SK-N-MC (cell line): ENCODE measurements around the gene RPIA.
A peak's percentile ranks its signal among the peaks of the same experiment; 100 is the strongest.
"Not testable (repeated sequence)": the region's sequence is repeated elsewhere in the genome, so short reads cannot be mapped to it uniquely, and the experiment has no call there.

Source experiments
- DNase-seq: peaks from one replicate; pipeline ENCODE4 v3.0.0-alpha.2; 2011; ENCODE audit warnings: low read depth, low spot score
- H3K27ac ChIP-seq: fragments of 200-600 bp; sonication (generic); 2 replicates; pipeline ENCODE4 v1.5.1; 2016; ENCODE audit warnings: mixed run types
- H3K36me3 ChIP-seq: fragments of 200-600 bp; sonication (generic); 2 replicates; pipeline ENCODE4 v1.6.1; 2017; ENCODE audit warnings: antibody characterized with exemption, low read length, mixed read lengths; ENCODE audit not compliant: insufficient read depth
- H3K4me3 ChIP-seq: fragments of 200-600 bp; sonication (generic); 2 replicates; pipeline ENCODE4 v1.5.1; 2016
- H3K9ac ChIP-seq: fragments of 200-600 bp; sonication (generic); 2 replicates; pipeline ENCODE4 v1.8.0; 2017; ENCODE audit warnings: mixed run types, mixed read lengths; ENCODE audit not compliant: insufficient read length
- H3K9me3 ChIP-seq: fragments of 200-600 bp; sonication (generic); 2 replicates; pipeline ENCODE4 v1.6.1; 2017; ENCODE audit warnings: low read depth, mild to moderate bottlenecking, antibody characterized with exemption, low read length, moderate library complexity, mixed read lengths
- EZH2 ChIP-seq: fragments of 200-600 bp; sonication (generic); IDR thresholded peaks from one replicate; pipeline ENCODE4 v1.6.1; 2017; ENCODE audit warnings: antibody characterized with exemption
- FOXP2 ChIP-seq: optimal IDR thresholded peaks from 2 replicates; pipeline ENCODE3; 2011; ENCODE audit warnings: mild to moderate bottlenecking, moderate library complexity; ENCODE audit not compliant: insufficient read depth; ENCODE audit errors: extremely low read length, control extremely low read depth
- POLR2AphosphoS5 ChIP-seq: IDR thresholded peaks from 2 replicates; pipeline ENCODE4 v1.6.1; 2012; ENCODE audit warnings: mild to moderate bottlenecking, low read depth, low read length, borderline replicate concordance

Gene RPIA

DNA sequence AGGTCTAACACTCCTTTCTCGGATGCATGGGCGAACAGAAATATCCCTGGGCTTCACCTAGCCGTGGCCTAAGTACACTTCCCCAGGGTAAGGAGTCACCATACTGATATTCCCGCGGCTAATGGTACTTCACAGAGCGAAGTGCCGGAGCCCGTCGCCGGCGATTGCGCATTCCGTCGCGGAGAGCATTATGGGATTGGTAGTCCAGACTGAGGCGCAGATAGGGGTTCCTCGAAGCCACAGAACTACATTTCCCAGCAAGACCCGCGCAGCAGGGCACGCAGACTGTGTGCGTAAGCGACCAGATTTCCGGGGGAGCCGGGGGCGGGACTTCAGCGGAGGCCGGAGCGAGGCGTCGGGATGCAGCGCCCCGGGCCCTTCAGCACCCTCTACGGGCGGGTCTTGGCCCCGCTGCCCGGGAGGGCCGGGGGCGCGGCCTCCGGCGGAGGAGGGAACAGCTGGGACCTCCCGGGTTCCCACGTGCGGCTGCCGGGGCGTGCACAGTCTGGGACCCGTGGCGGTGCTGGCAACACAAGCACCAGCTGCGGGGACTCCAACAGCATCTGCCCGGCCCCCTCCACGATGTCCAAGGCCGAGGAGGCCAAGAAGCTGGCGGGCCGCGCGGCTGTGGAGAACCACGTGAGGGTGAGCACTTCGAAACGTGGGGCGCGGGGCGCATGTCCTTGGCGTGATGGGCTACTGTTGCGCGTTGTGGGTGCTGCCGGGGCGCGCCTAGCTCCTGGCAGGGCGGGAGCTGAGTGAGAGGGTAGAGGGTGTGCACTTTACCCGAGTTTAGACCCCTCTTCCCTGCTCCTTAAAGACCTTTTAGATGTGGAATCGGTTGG is at the start of gene RPIA:
TSS of gene RPIA (plus strand) at position 335 of the 845 bp plus-strand sequence. CDS start at position 361, 26 bp downstream.
- TF ChIP-seq EZH2 (no peak), FOXP2 (no peak), POLR2AphosphoS5 (peak; percentile 90)
- H3K9ac ChIP-seq = peak within 1 kb of the TSS; percentile 86
- H3K27ac ChIP-seq = no peak within 1 kb of the TSS
- H3K4me3 ChIP-seq = peak within 1 kb of the TSS; percentile 98
- H3K9me3 ChIP-seq = no peaks in the 10 kb centered on the region
- peak; percentile 88 for DNase-seq
- no peaks in the 10 kb centered on the region for H3K36me3 ChIP-seq

GRCh38 chr2:88642278-88642677 is 49.2 kb upstream of the RPIA start:
- H3K4me3 ChIP-seq = no peak overlapping the region
- no peak for DNase-seq
- H3K36me3 ChIP-seq = no peaks in the 10 kb centered on the region
- no peaks in the 10 kb centered on the region for H3K9me3 ChIP-seq
- no peak overlapping the region for H3K27ac ChIP-seq
- no peak for TF ChIP-seq POLR2AphosphoS5
- no peak overlapping the region for H3K9ac ChIP-seq

GRCh38 chr2:88645291-88645882 is 46.1 kb upstream of the RPIA start:
- not testable (repeated sequence) for H3K9me3 ChIP-seq, H3K4me3 ChIP-seq, DNase-seq, H3K9ac ChIP-seq, H3K36me3 ChIP-seq, H3K27ac ChIP-seq

DNA sequence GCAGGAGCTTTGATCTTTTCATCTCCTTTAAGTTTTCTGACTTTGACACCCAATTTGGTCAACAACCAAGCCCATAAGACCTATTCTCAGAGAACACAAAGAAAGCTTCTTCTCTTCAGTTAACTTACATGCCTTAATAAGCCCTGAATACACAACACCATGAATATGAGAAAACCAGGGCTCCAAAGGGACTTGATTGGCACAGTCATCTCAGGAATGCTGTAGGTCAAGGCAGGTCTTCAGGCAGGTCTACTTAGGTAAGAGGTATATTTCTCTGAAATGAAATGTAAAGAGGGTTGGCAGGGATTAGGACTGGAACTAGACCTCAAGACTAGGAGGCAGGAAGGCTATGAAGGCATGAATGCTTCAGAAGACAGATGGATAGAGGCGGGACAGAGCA is 39.8 kb upstream of the RPIA start:
- H3K4me3 ChIP-seq = no peak overlapping the region
- no peak for DNase-seq
- no peak overlapping the region for H3K9ac ChIP-seq
- no peak overlapping the region for H3K27ac ChIP-seq
- H3K36me3 ChIP-seq = no peaks in the 10 kb centered on the region
- TF ChIP-seq EZH2 (no peak), FOXP2 (no peak), POLR2AphosphoS5 (no peak)
- no peaks in the 10 kb centered on the region for H3K9me3 ChIP-seq

DNA sequence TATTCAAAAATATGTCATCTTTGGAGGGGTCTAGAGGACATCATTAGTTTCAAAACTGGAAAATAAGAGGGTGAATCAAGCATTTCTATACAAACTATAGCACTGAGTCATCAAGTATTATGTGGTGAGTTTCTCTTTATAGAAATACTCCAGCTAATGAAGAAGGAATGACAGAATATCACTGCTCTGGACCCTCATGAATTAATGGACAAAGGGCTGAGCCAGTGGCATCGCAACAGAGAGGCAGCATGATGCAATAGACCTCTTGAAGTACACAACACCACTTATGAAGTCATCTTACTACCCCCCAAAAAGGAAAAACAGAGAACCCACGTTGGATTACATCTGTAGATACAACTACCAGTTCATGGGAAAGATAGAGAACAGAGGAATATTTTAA is 36.8 kb upstream of the RPIA start:
- Histone ChIP-seq H3K36me3 (no peaks in the 10 kb centered on the region), H3K27ac (no peak overlapping the region), H3K9ac (no peak overlapping the region), H3K4me3 (no peak overlapping the region), H3K9me3 (no peaks in the 10 kb centered on the region)
- TF ChIP-seq FOXP2 (no peak), POLR2AphosphoS5 (no peak), EZH2 (no peak)
- DNase-seq = no peak

GRCh38 chr2:88656690-88657089 is 34.8 kb upstream of the RPIA start:
- Histone ChIP-seq H3K27ac (no peak overlapping the region), H3K9me3 (no peaks in the 10 kb centered on the region), H3K9ac (no peak overlapping the region), H3K4me3 (no peak overlapping the region), H3K36me3 (no peaks in the 10 kb centered on the region)
- DNase-seq = no peak
- TF ChIP-seq EZH2 = no peak
- TF ChIP-seq FOXP2 = no peak
- TF ChIP-seq POLR2AphosphoS5 = no peak

- no peaks in the 10 kb centered on the region for H3K36me3 ChIP-seq
- no peak overlapping the region for H3K27ac ChIP-seq
- no peak overlapping the region for H3K4me3 ChIP-seq
- TF ChIP-seq FOXP2 (no peak), POLR2AphosphoS5 (no peak), EZH2 (no peak)
- no peak for DNase-seq
- no peaks in the 10 kb centered on the region for H3K9me3 ChIP-seq
- H3K9ac ChIP-seq = no peak overlapping the region
These were observed 34.3 kb upstream of the RPIA start for GRCh38 chr2:88657131-88657530.

DNA sequence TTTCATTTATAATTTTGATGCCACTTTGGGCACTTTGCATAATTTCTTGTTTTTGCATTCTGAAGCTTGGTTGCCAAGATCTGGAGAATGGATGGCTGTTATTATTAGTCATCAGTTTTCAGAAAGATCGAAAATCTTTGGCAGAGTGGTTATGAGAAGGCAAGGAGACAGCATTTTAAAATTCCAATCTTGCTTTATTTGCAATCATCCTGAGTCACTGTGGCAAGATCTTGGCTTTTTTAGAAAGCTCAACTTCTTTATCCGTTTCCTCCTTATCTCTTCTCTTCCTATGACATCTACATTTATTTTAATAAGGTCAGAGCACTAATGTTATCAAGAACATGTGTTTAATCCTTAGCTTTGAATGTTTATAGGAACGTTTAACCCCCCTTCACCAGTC is 33.1 kb upstream of the RPIA start:
- H3K27ac ChIP-seq = no peak overlapping the region
- TF ChIP-seq FOXP2 = no peak
- no peak for TF ChIP-seq EZH2
- no peak for TF ChIP-seq POLR2AphosphoS5
- H3K36me3 ChIP-seq = no peaks in the 10 kb centered on the region
- H3K4me3 ChIP-seq = no peak overlapping the region
- H3K9ac ChIP-seq = no peak overlapping the region
- no peak for DNase-seq
- H3K9me3 ChIP-seq = no peaks in the 10 kb centered on the region

GRCh38 chr2:88658881-88659537 is 32.5 kb upstream of the RPIA start:
- TF ChIP-seq EZH2 (no peak), POLR2AphosphoS5 (no peak), FOXP2 (no peak)
- Histone ChIP-seq H3K9ac (no peak overlapping the region), H3K27ac (no peak overlapping the region), H3K4me3 (no peak overlapping the region), H3K36me3 (no peaks in the 10 kb centered on the region), H3K9me3 (no peaks in the 10 kb centered on the region)
- DNase-seq = no peak
